ENCODE data around the gene AP5Z1.

The AP5Z1 gene

GRCh38 chr7:4789194-4790077 lies 14.0 kb downstream of the AP5Z1 start:
- Histone ChIP-seq H3K9ac (ENCODE audit: low read length) (no peak overlapping the region), H2AFZ (ENCODE audit: low read length) (no peak overlapping the region), H3K4me1 (ENCODE audit: insufficient read depth, low read length, severe bottlenecking) (no peaks in the 10 kb centered on the region), H3K27me3 (ENCODE audit: insufficient read depth, low read length) (no peaks in the 10 kb centered on the region), H3K27ac (ENCODE audit: low read depth, low read length, poor library complexity, severe bottlenecking) (no peak overlapping the region), H4K20me1 (ENCODE audit: insufficient read depth, low read length) (no peaks in the 10 kb centered on the region), H3K4me3 (ENCODE audit: low read depth, low read length, poor library complexity, severe bottlenecking) (no peak overlapping the region), H3K9me3 (ENCODE audit: low read length) (no peaks in the 10 kb centered on the region), H3K4me2 (ENCODE audit: low read length) (no peak overlapping the region), H3F3A (ENCODE audit: insufficient read depth, low read length) (no peaks in the 10 kb centered on the region), H3K36me3 (ENCODE audit: insufficient read depth, low read length) (peaks cover 50% of the 10 kb centered on the region), H3K79me2 (ENCODE audit: insufficient read depth, low read length) (no peaks in the 10 kb centered on the region), H3K9me2 (ENCODE audit: low read depth, low read length) (no peaks in the 10 kb centered on the region)
- no peak for TF ChIP-seq CTCF (IDR thresholded peaks at IDR 0.05; ENCODE audit: low read length)
- TF ChIP-seq EZH2 (IDR thresholded peaks at IDR 0.05; ENCODE audit: borderline replicate concordance, low read length), result no peak

- Histone ChIP-seq H3K9me2 (ENCODE audit: low read depth, low read length) (no peaks in the 10 kb centered on the region), H3K27ac (ENCODE audit: low read depth, low read length, poor library complexity, severe bottlenecking) (no peak overlapping the region), H3K9ac (ENCODE audit: low read length) (no peak overlapping the region), H3F3A (ENCODE audit: insufficient read depth, low read length) (no peaks in the 10 kb centered on the region), H3K4me1 (ENCODE audit: insufficient read depth, low read length, severe bottlenecking) (no peaks in the 10 kb centered on the region), H3K9me3 (ENCODE audit: low read length) (no peaks in the 10 kb centered on the region), H2AFZ (ENCODE audit: low read length) (no peak overlapping the region), H3K4me2 (ENCODE audit: low read length) (no peak overlapping the region), H4K20me1 (ENCODE audit: insufficient read depth, low read length) (no peaks in the 10 kb centered on the region), H3K27me3 (ENCODE audit: insufficient read depth, low read length) (no peaks in the 10 kb centered on the region), H3K4me3 (ENCODE audit: low read depth, low read length, poor library complexity, severe bottlenecking) (no peak overlapping the region), H3K79me2 (ENCODE audit: insufficient read depth, low read length) (no peaks in the 10 kb centered on the region), H3K36me3 (ENCODE audit: insufficient read depth, low read length) (peaks cover 46% of the 10 kb centered on the region)
- TF ChIP-seq EZH2 (IDR thresholded peaks at IDR 0.05; ENCODE audit: borderline replicate concordance, low read length), result no peak
- TF ChIP-seq CTCF (IDR thresholded peaks at IDR 0.05; ENCODE audit: low read length), result no peak
Observed at GRCh38 chr7:4790078-4790465, 14.6 kb downstream of the AP5Z1 start.

GRCh38 chr7:4790516-4790991 lies 15.1 kb downstream of the AP5Z1 start:
- Histone ChIP-seq H3K9ac (ENCODE audit: low read length) (no peak overlapping the region), H3K27me3 (ENCODE audit: insufficient read depth, low read length) (no peaks in the 10 kb centered on the region), H3K79me2 (ENCODE audit: insufficient read depth, low read length) (no peaks in the 10 kb centered on the region), H3F3A (ENCODE audit: insufficient read depth, low read length) (no peaks in the 10 kb centered on the region), H3K27ac (ENCODE audit: low read depth, low read length, poor library complexity, severe bottlenecking) (no peak overlapping the region), H3K4me2 (ENCODE audit: low read length) (no peak overlapping the region), H4K20me1 (ENCODE audit: insufficient read depth, low read length) (no peaks in the 10 kb centered on the region), H3K9me3 (ENCODE audit: low read length) (no peaks in the 10 kb centered on the region), H3K4me1 (ENCODE audit: insufficient read depth, low read length, severe bottlenecking) (no peaks in the 10 kb centered on the region), H3K9me2 (ENCODE audit: low read depth, low read length) (no peaks in the 10 kb centered on the region), H2AFZ (ENCODE audit: low read length) (no peak overlapping the region), H3K4me3 (ENCODE audit: low read depth, low read length, poor library complexity, severe bottlenecking) (no peak overlapping the region), H3K36me3 (ENCODE audit: insufficient read depth, low read length) (peaks cover 46% of the 10 kb centered on the region)
- TF ChIP-seq CTCF (IDR thresholded peaks at IDR 0.05; ENCODE audit: low read length), result no peak

Measured in OCI-LY1 (cell line).